Liver (tissue), 9 donors: ENCODE measurements around the gene MYMK. TPM values are rescaled to one million over a fixed set of nuclear protein-coding genes. Genes with fewer than 3 reads are reported as not detected.

Experiments
- DNase-seq: peaks from one replicate; pipeline ENCODE4 v3.0.0-alpha.2; 2017; ENCODE audit warnings: low spot score
- H3K27ac ChIP-seq, 2 donors: one replicate each; pipeline ENCODE4 v1.7.0; 2013; ENCODE audit warnings: inconsistent platforms in 2 of 2, low read length in 2 of 2, control low read depth in 1 of 2, low read depth in 1 of 2, mild to moderate bottlenecking in 1 of 2
- H3K27me3 ChIP-seq, 4 donors: one replicate each; pipeline versions ENCODE4 v1.6.1 to v1.7.0; 2013; ENCODE audit warnings: low read length in 3 of 4, inconsistent platforms in 1 of 4, mild to moderate bottlenecking in 1 of 4, moderate library complexity in 1 of 4; ENCODE audit not compliant: control insufficient read depth in 4 of 4, insufficient read depth in 4 of 4
- H3K36me3 ChIP-seq, 4 donors: one replicate each; pipeline versions ENCODE4 v1.6.1 to v1.7.0; 2013; ENCODE audit warnings: low read length in 3 of 4, mild to moderate bottlenecking in 3 of 4, low read depth in 1 of 4, moderate library complexity in 1 of 4; ENCODE audit not compliant: control insufficient read depth in 4 of 4, insufficient read depth in 3 of 4
- H3K4me1 ChIP-seq, 4 donors: one replicate each; pipeline versions ENCODE4 v1.6.1 to v1.7.0; 2013; ENCODE audit warnings: low read length in 3 of 4, mild to moderate bottlenecking in 3 of 4, moderate library complexity in 1 of 4; ENCODE audit not compliant: control insufficient read depth in 4 of 4, insufficient read depth in 4 of 4
- H3K4me3 ChIP-seq, 3 donors: one replicate each; pipeline versions ENCODE4 v1.6.1 to v1.7.0; 2013; ENCODE audit warnings: low read length in 3 of 3, control low read depth in 1 of 3, low read depth in 1 of 3, mild to moderate bottlenecking in 1 of 3
- H3K9ac ChIP-seq, 2 donors: one replicate each; pipeline ENCODE4 v1.7.0; 2013; ENCODE audit warnings: low read length in 2 of 2, mild to moderate bottlenecking in 2 of 2, moderate library complexity in 2 of 2, control low read depth in 1 of 2, low read depth in 1 of 2
- H3K9me3 ChIP-seq, 4 donors: one replicate each; pipeline versions ENCODE4 v1.6.1 to v1.7.0; 2013; ENCODE audit warnings: low read length in 3 of 4; ENCODE audit not compliant: control insufficient read depth in 4 of 4
- EGR1 ChIP-seq, 2 donors: IDR thresholded peaks; 2 replicates each; pipeline ENCODE4 v1.6.1; 2016 to 2018; ENCODE audit warnings: antibody characterized with exemption in 2 of 2, low read depth in 2 of 2
- FOXA1 ChIP-seq: IDR thresholded peaks from 2 replicates; pipeline ENCODE4 v1.6.1; 2016; ENCODE audit warnings: antibody characterized with exemption
- FOXA2 ChIP-seq: IDR thresholded peaks from 2 replicates; pipeline ENCODE4 v1.6.1; 2016; ENCODE audit warnings: antibody characterized with exemption
- HNF4A ChIP-seq, 2 donors: conservative IDR thresholded peaks; 2 replicates each; pipeline ENCODE4 v1.6.1; 2016; ENCODE audit warnings: antibody characterized with exemption in 2 of 2, mild to moderate bottlenecking in 2 of 2
- HNF4G ChIP-seq: IDR thresholded peaks from 2 replicates; pipeline ENCODE4 v1.6.1; 2016; ENCODE audit warnings: antibody characterized with exemption
- JUND ChIP-seq, 2 donors: IDR thresholded peaks; 2 replicates each; pipeline ENCODE4 v1.6.1; 2016; ENCODE audit warnings: antibody characterized with exemption in 2 of 2
- NR2F2 ChIP-seq: IDR thresholded peaks from 2 replicates; pipeline ENCODE4 v1.6.1; 2016; ENCODE audit warnings: antibody characterized with exemption
- RAD21 ChIP-seq, 2 donors: IDR thresholded peaks; 2 replicates each; pipeline ENCODE4 v1.6.1; 2016; ENCODE audit warnings: antibody characterized with exemption in 2 of 2, mild to moderate bottlenecking in 2 of 2
- RXRA ChIP-seq, 2 donors: IDR thresholded peaks; 2 replicates each; pipeline ENCODE4 v1.6.1; 2017 to 2018; ENCODE audit warnings: antibody characterized with exemption in 2 of 2, mild to moderate bottlenecking in 1 of 2
- SP1 ChIP-seq: IDR thresholded peaks from 2 replicates; pipeline ENCODE4 v1.6.1; 2018; ENCODE audit warnings: antibody characterized with exemption, mild to moderate bottlenecking
- TAF1 ChIP-seq: conservative IDR thresholded peaks from 2 replicates; pipeline ENCODE4 v1.6.1; 2016; ENCODE audit warnings: antibody characterized with exemption, mild to moderate bottlenecking
- YY1 ChIP-seq: IDR thresholded peaks from 2 replicates; pipeline ENCODE4 v1.6.1; 2016; ENCODE audit warnings: antibody characterized with exemption, mild to moderate bottlenecking
- whole genome bisulfite sequencing: extraction: QIAGEN DNeasy Blood & Tissue Kit; methylation state at CpG from one replicate; pipeline ENCODE4 v1.1.7; 2013; 5-methylcytosine and 5-hydroxymethylcytosine counted together
- polyA plus RNA-seq, 2 donors: library from polyadenylated mRNA; stranded (reverse) in 1 of 2; unstranded in 1 of 2; fragments of 200-250 nt in 1 of 2; fragments of >200 nt in 1 of 2; fragmentation: Nextera tagmentation in 1 of 2; extraction: Ambion mirVana in 1 of 2; gene quantifications; one replicate each; pipeline versions ENCODE4 v1.2.1 to v1.2.3, GENCODE V29; 2013 to 2015
- total RNA-seq, 2 donors: library from RNA; depleted of rRNA; stranded (reverse); fragments of >200 nt; gene quantifications; one replicate each; pipeline ENCODE4 v1.2.3, GENCODE V29; 2014
- TF ChIP-seq, protein P1 (sequence below): fragments of 150-350 bp; IDR thresholded peaks from 2 replicates; pipeline ENCODE4 v1.5.1; 2017; ENCODE audit warnings: improper control_type of control experiment, low read depth, low read length; ENCODE audit not compliant: missing input control
- TF ChIP-seq, protein P2 (sequence below): IDR thresholded peaks from 2 replicates; pipeline ENCODE4 v1.6.1; 2016; ENCODE audit warnings: antibody characterized with exemption, mild to moderate bottlenecking
- TF ChIP-seq, protein P3 (sequence below): IDR thresholded peaks from 2 replicates; pipeline ENCODE4 v1.6.1; 2016; ENCODE audit warnings: antibody characterized with exemption
- TF ChIP-seq, protein P4 (sequence below): IDR thresholded peaks from 2 replicates; pipeline ENCODE4 v1.6.1; 2016; ENCODE audit warnings: antibody characterized with exemption
- donor health status: healthy.
- donor health status: healthy.
- donor health status: healthy.
- donor health status: healthy.
- donor health status: healthy.

MYMK gene
- total and polyA plus RNA-seq, 4 donors: not detected

DNA sequence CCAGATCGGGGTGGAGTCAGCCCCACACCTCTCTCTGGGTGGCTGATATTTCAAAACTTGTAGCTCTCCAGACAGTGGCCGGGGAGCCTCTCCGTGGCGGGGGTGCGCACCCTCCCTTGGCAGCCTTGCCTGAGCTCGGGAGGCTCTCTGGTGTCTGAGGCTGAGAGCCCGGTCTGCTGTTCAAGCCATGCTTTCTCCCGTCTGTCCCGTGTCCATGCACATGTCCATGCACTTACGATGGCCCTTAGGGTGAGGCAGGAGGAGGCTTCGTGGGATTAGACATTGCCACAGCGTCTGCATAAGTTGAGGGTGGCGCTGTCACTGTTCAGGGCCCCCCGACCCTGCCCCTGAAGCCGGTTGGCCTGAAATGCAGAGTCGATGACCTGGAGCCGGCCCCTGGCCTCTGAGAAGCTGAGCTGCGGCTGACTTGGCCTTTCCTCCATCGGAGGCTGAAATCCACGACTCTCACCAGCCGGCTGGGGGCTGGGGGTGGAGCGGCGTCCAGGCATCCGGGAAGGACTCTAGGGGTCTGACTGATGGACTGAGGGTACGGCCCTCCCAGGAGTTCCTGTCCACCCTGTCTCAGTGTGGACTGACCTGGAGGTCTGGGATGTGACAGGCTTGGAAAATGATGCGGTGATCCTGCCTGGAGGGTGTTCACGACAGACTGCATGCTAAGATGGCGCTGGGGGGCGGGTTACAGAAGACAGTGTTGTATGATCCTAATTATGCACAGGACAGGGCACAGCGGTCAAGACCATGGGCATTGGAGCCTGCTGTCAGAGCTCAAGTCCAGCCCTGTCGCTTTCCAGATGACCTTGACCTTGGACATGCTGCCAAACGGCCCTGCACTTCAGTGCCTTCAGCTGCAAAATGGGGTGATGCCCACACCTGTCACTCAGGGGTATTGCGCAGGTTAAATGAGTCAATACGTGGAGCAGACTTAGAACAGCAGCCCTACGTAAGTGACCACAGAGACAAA, 27.6 kb downstream of the MYMK start:
- Histone ChIP-seq H3K27ac (no peak overlapping the region), H3K9ac (no peak overlapping the region), H3K9me3 (peaks cover 0 to 8% (median 0%) of the 10 kb centered on the region in 4 donors), H3K27me3 (no peaks in the 10 kb centered on the region), H3K36me3 (no peaks in the 10 kb centered on the region), H3K4me3 (no peak overlapping the region), H3K4me1 (peaks cover 3 to 23% (median 12%) of the 10 kb centered on the region in 4 donors)
- no peak for DNase-seq
- 78% methylated on average over 35 of the region's 35 CpGs for WGBS
- TF ChIP-seq EGR1 (IDR thresholded peaks at IDR 0.05; ENCODE audit: low read depth in 2 of 2) (no peak), HNF4A (conservative IDR thresholded peaks at IDR 0.05) (no peak), NR2F2 (no peak), RAD21 (IDR thresholded peaks at IDR 0.05) (no peak), RXRA (IDR thresholded peaks at IDR 0.05) (no peak), JUND (IDR thresholded peaks at IDR 0.05) (no peak), TAF1 (no peak), YY1 (no peak), FOXA1 (no peak), HNF4G (no peak), SP1 (no peak), FOXA2 (no peak)
- TF ChIP-seq, protein P1, sequence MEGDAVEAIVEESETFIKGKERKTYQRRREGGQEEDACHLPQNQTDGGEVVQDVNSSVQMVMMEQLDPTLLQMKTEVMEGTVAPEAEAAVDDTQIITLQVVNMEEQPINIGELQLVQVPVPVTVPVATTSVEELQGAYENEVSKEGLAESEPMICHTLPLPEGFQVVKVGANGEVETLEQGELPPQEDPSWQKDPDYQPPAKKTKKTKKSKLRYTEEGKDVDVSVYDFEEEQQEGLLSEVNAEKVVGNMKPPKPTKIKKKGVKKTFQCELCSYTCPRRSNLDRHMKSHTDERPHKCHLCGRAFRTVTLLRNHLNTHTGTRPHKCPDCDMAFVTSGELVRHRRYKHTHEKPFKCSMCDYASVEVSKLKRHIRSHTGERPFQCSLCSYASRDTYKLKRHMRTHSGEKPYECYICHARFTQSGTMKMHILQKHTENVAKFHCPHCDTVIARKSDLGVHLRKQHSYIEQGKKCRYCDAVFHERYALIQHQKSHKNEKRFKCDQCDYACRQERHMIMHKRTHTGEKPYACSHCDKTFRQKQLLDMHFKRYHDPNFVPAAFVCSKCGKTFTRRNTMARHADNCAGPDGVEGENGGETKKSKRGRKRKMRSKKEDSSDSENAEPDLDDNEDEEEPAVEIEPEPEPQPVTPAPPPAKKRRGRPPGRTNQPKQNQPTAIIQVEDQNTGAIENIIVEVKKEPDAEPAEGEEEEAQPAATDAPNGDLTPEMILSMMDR: no peak
- TF ChIP-seq, protein P2, sequence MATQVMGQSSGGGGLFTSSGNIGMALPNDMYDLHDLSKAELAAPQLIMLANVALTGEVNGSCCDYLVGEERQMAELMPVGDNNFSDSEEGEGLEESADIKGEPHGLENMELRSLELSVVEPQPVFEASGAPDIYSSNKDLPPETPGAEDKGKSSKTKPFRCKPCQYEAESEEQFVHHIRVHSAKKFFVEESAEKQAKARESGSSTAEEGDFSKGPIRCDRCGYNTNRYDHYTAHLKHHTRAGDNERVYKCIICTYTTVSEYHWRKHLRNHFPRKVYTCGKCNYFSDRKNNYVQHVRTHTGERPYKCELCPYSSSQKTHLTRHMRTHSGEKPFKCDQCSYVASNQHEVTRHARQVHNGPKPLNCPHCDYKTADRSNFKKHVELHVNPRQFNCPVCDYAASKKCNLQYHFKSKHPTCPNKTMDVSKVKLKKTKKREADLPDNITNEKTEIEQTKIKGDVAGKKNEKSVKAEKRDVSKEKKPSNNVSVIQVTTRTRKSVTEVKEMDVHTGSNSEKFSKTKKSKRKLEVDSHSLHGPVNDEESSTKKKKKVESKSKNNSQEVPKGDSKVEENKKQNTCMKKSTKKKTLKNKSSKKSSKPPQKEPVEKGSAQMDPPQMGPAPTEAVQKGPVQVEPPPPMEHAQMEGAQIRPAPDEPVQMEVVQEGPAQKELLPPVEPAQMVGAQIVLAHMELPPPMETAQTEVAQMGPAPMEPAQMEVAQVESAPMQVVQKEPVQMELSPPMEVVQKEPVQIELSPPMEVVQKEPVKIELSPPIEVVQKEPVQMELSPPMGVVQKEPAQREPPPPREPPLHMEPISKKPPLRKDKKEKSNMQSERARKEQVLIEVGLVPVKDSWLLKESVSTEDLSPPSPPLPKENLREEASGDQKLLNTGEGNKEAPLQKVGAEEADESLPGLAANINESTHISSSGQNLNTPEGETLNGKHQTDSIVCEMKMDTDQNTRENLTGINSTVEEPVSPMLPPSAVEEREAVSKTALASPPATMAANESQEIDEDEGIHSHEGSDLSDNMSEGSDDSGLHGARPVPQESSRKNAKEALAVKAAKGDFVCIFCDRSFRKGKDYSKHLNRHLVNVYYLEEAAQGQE: no peak
- TF ChIP-seq, protein P3, sequence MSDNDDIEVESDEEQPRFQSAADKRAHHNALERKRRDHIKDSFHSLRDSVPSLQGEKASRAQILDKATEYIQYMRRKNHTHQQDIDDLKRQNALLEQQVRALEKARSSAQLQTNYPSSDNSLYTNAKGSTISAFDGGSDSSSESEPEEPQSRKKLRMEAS: no peak

DNA sequence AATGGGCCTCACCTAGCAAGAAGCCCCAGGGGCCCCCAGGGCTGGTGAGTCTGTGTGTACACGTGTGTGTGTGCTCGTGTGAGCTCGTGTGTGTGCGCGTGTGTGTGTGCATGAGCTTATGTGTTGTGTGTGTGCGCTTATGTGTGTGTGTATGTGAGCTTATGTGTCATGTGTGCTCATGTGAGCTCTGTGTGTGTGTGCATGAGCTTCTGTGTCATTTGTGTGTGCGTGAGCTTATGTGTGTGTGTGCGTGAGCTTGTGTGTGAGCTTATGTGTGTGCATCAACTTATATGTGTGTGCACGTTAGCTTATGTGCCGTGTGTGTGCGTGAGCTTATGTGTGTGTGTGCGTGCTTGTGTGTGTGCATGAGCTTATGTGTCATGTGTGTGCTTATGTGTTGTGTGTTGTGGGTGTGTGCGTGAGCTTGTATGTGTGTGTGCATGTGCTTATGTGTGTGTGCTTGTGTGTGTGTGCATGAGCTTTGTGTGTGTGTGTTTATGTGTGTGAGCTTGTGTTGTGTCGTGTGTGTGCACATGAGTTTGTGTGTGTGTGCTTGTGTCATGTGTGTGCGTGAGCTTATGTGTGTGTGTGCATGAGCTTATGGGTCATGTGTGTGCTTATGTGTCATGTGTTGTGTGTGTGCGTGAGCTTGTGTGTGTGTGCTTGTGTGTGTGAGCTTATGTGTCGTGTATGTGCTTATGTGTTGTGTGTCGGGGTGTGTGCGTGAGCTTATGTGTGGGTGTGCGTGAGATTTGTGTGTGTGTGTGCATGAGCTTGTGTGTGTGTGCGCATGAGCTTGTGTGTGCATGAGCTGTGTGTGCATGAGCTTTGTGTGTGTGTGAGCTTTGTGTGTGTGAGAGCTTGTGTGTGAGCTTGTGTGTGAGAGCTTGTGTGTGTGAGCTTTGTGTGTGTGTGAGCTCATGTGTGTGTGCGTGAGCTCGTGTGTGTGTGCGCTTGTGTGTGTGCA, 29.1 kb downstream of the MYMK start:
- Histone ChIP-seq H3K4me1 (peaks cover 3 to 23% (median 12%) of the 10 kb centered on the region in 4 donors), H3K27ac (no peak overlapping the region), H3K9ac (no peak overlapping the region), H3K4me3 (no peak overlapping the region), H3K36me3 (no peaks in the 10 kb centered on the region), H3K27me3 (no peaks in the 10 kb centered on the region), H3K9me3 (no peaks in the 10 kb centered on the region)
- WGBS: 96% methylated on average over 24 of the region's 24 CpGs
- no peak for DNase-seq
- TF ChIP-seq, protein P3: no peak
- TF ChIP-seq EGR1 (IDR thresholded peaks at IDR 0.05; ENCODE audit: low read depth in 2 of 2) (no peak), FOXA1 (no peak), FOXA2 (no peak), JUND (IDR thresholded peaks at IDR 0.05) (no peak), TAF1 (no peak)
- TF ChIP-seq, protein P4, sequence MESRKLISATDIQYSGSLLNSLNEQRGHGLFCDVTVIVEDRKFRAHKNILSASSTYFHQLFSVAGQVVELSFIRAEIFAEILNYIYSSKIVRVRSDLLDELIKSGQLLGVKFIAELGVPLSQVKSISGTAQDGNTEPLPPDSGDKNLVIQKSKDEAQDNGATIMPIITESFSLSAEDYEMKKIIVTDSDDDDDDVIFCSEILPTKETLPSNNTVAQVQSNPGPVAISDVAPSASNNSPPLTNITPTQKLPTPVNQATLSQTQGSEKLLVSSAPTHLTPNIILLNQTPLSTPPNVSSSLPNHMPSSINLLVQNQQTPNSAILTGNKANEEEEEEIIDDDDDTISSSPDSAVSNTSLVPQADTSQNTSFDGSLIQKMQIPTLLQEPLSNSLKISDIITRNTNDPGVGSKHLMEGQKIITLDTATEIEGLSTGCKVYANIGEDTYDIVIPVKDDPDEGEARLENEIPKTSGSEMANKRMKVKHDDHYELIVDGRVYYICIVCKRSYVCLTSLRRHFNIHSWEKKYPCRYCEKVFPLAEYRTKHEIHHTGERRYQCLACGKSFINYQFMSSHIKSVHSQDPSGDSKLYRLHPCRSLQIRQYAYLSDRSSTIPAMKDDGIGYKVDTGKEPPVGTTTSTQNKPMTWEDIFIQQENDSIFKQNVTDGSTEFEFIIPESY: no peak
- TF ChIP-seq, protein P2: no peak
